ENCODE data around the gene PLSCR4. TPM values are rescaled to one million over a fixed set of nuclear protein-coding genes. Genes with fewer than 3 reads are reported as not detected.

PLSCR4 gene
- polyA plus RNA-seq, 2 donors = 3.3 to 6.1 TPM

- no peaks in the 10 kb centered on the region for H3K36me3 ChIP-seq (ENCODE audit: control insufficient read depth in 2 of 2, insufficient read depth in 2 of 2, low read length in 1 of 2)
- no peaks in the 10 kb centered on the region for H3K27me3 ChIP-seq (ENCODE audit: control insufficient read depth in 1 of 2, insufficient read depth in 2 of 2, low read length in 2 of 2)
- 68 to 90% methylated on average over 6 of the region's 6 CpGs for WGBS, 2 donors
- H3K27ac ChIP-seq (ENCODE audit: low read depth in 2 of 2, low read length in 1 of 2) = no peak overlapping the region
- H3K4me3 ChIP-seq (ENCODE audit: low read depth in 1 of 2, low read length in 2 of 2) = no peak overlapping the region
- H3K9me3 ChIP-seq (ENCODE audit: control insufficient read depth in 2 of 2, insufficient read depth in 1 of 2, low read depth in 1 of 2, low read length in 1 of 2) = no peaks in the 10 kb centered on the region
- no peaks in the 10 kb centered on the region for H3K4me1 ChIP-seq (ENCODE audit: control insufficient read depth in 2 of 2, insufficient read depth in 2 of 2, low read length in 1 of 2)
These were observed 27.2 kb downstream of the PLSCR4 start for GRCh38 chr3:146223401-146224373.

- H3K9me3 ChIP-seq (ENCODE audit: control insufficient read depth in 2 of 2, insufficient read depth in 1 of 2, low read depth in 1 of 2, low read length in 1 of 2) = no peaks in the 10 kb centered on the region
- H3K4me1 ChIP-seq (ENCODE audit: control insufficient read depth in 2 of 2, insufficient read depth in 2 of 2, low read length in 1 of 2) = no peaks in the 10 kb centered on the region
- H3K27me3 ChIP-seq (ENCODE audit: control insufficient read depth in 1 of 2, insufficient read depth in 2 of 2, low read length in 2 of 2) = no peaks in the 10 kb centered on the region
- no peaks in the 10 kb centered on the region for H3K36me3 ChIP-seq (ENCODE audit: control insufficient read depth in 2 of 2, insufficient read depth in 2 of 2, low read length in 1 of 2)
- H3K27ac ChIP-seq (ENCODE audit: low read depth in 2 of 2, low read length in 1 of 2) = no peak overlapping the region
- 60 to 71% methylated on average over 9 of the region's 9 CpGs for WGBS, 2 donors
- H3K4me3 ChIP-seq (ENCODE audit: low read depth in 1 of 2, low read length in 2 of 2) = no peak overlapping the region
These were observed 28.5 kb downstream of the PLSCR4 start for GRCh38 chr3:146222204-146223046.

GRCh38 chr3:146221276-146221675, 29.6 kb downstream of the PLSCR4 start:
- Histone ChIP-seq H3K4me3 (ENCODE audit: low read depth in 1 of 2, low read length in 2 of 2) (no peak overlapping the region), H3K27ac (ENCODE audit: low read depth in 2 of 2, low read length in 1 of 2) (no peak overlapping the region), H3K4me1 (ENCODE audit: control insufficient read depth in 2 of 2, insufficient read depth in 2 of 2, low read length in 1 of 2) (no peaks in the 10 kb centered on the region), H3K27me3 (ENCODE audit: control insufficient read depth in 1 of 2, insufficient read depth in 2 of 2, low read length in 2 of 2) (no peaks in the 10 kb centered on the region), H3K36me3 (ENCODE audit: control insufficient read depth in 2 of 2, insufficient read depth in 2 of 2, low read length in 1 of 2) (no peaks in the 10 kb centered on the region), H3K9me3 (ENCODE audit: control insufficient read depth in 2 of 2, insufficient read depth in 1 of 2, low read depth in 1 of 2, low read length in 1 of 2) (no peaks in the 10 kb centered on the region)

- Histone ChIP-seq H3K27me3 (ENCODE audit: control insufficient read depth in 1 of 2, insufficient read depth in 2 of 2, low read length in 2 of 2) (no peaks in the 10 kb centered on the region), H3K27ac (ENCODE audit: low read depth in 2 of 2, low read length in 1 of 2) (no peak overlapping the region), H3K4me1 (ENCODE audit: control insufficient read depth in 2 of 2, insufficient read depth in 2 of 2, low read length in 1 of 2) (no peaks in the 10 kb centered on the region), H3K9me3 (ENCODE audit: control insufficient read depth in 2 of 2, insufficient read depth in 1 of 2, low read depth in 1 of 2, low read length in 1 of 2) (no peaks in the 10 kb centered on the region), H3K4me3 (ENCODE audit: low read depth in 1 of 2, low read length in 2 of 2) (no peak overlapping the region), H3K36me3 (ENCODE audit: control insufficient read depth in 2 of 2, insufficient read depth in 2 of 2, low read length in 1 of 2) (no peaks in the 10 kb centered on the region)
- 71% methylated on average over 13 of the region's 13 CpGs for WGBS, 2 donors
These were observed 31.7 kb downstream of the PLSCR4 start for GRCh38 chr3:146218880-146219866.

- no peak overlapping the region for H3K27ac ChIP-seq (ENCODE audit: low read depth in 2 of 2, low read length in 1 of 2)
- WGBS, 2 donors = 87 to 91% methylated on average over 2 of the region's 2 CpGs
- H3K9me3 ChIP-seq (ENCODE audit: control insufficient read depth in 2 of 2, insufficient read depth in 1 of 2, low read depth in 1 of 2, low read length in 1 of 2) = no peaks in the 10 kb centered on the region
These were observed 33.6 kb downstream of the PLSCR4 start for GRCh38 chr3:146217324-146217723.

GRCh38 chr3:146214493-146214892, 36.4 kb downstream of the PLSCR4 start:
- H3K4me1 ChIP-seq (ENCODE audit: control insufficient read depth in 2 of 2, insufficient read depth in 2 of 2, low read length in 1 of 2) = no peaks in the 10 kb centered on the region
- no peaks in the 10 kb centered on the region for H3K27me3 ChIP-seq (ENCODE audit: control insufficient read depth in 1 of 2, insufficient read depth in 2 of 2, low read length in 2 of 2)
- WGBS, 2 donors = 83 to 87% methylated on average over 2 of the region's 2 CpGs
- no peak overlapping the region for H3K4me3 ChIP-seq (ENCODE audit: low read depth in 1 of 2, low read length in 2 of 2)
- no peak overlapping the region for H3K27ac ChIP-seq (ENCODE audit: low read depth in 2 of 2, low read length in 1 of 2)
- no peaks in the 10 kb centered on the region for H3K9me3 ChIP-seq (ENCODE audit: control insufficient read depth in 2 of 2, insufficient read depth in 1 of 2, low read depth in 1 of 2, low read length in 1 of 2)
- H3K36me3 ChIP-seq (ENCODE audit: control insufficient read depth in 2 of 2, insufficient read depth in 2 of 2, low read length in 1 of 2) = no peaks in the 10 kb centered on the region

More at GRCh38 chr3:146217324-146217723, 33.6 kb downstream of the PLSCR4 start:
- H3K4me1 ChIP-seq (ENCODE audit: control insufficient read depth in 2 of 2, insufficient read depth in 2 of 2, low read length in 1 of 2) = no peaks in the 10 kb centered on the region
- H3K4me3 ChIP-seq (ENCODE audit: low read depth in 1 of 2, low read length in 2 of 2) = no peak overlapping the region
- no peaks in the 10 kb centered on the region for H3K36me3 ChIP-seq (ENCODE audit: control insufficient read depth in 2 of 2, insufficient read depth in 2 of 2, low read length in 1 of 2)
- H3K27me3 ChIP-seq (ENCODE audit: control insufficient read depth in 1 of 2, insufficient read depth in 2 of 2, low read length in 2 of 2) = no peaks in the 10 kb centered on the region

- Histone ChIP-seq H3K36me3 (ENCODE audit: control insufficient read depth in 2 of 2, insufficient read depth in 2 of 2, low read length in 1 of 2) (peaks cover 0 to 2% of the 10 kb centered on the region in 2 donors), H3K9me3 (ENCODE audit: control insufficient read depth in 2 of 2, insufficient read depth in 1 of 2, low read depth in 1 of 2, low read length in 1 of 2) (no peaks in the 10 kb centered on the region), H3K27ac (ENCODE audit: low read depth in 2 of 2, low read length in 1 of 2) (no peak overlapping the region), H3K4me3 (ENCODE audit: low read depth in 1 of 2, low read length in 2 of 2) (no peak overlapping the region), H3K4me1 (ENCODE audit: control insufficient read depth in 2 of 2, insufficient read depth in 2 of 2, low read length in 1 of 2) (no peaks in the 10 kb centered on the region), H3K27me3 (ENCODE audit: control insufficient read depth in 1 of 2, insufficient read depth in 2 of 2, low read length in 2 of 2) (no peaks in the 10 kb centered on the region)
These were observed 41.5 kb downstream of the PLSCR4 start for GRCh38 chr3:146209371-146209770.

- Histone ChIP-seq H3K9me3 (ENCODE audit: control insufficient read depth in 2 of 2, insufficient read depth in 1 of 2, low read depth in 1 of 2, low read length in 1 of 2) (no peaks in the 10 kb centered on the region), H3K4me1 (ENCODE audit: control insufficient read depth in 2 of 2, insufficient read depth in 2 of 2, low read length in 1 of 2) (no peaks in the 10 kb centered on the region), H3K27me3 (ENCODE audit: control insufficient read depth in 1 of 2, insufficient read depth in 2 of 2, low read length in 2 of 2) (no peaks in the 10 kb centered on the region), H3K27ac (ENCODE audit: low read depth in 2 of 2, low read length in 1 of 2) (no peak overlapping the region), H3K36me3 (ENCODE audit: control insufficient read depth in 2 of 2, insufficient read depth in 2 of 2, low read length in 1 of 2) (peaks cover 0 to 2% of the 10 kb centered on the region in 2 donors), H3K4me3 (ENCODE audit: low read depth in 1 of 2, low read length in 2 of 2) (no peak overlapping the region)
These were observed 47.1 kb downstream of the PLSCR4 start for GRCh38 chr3:146203776-146204175.
